Measurements from ENCODE around the gene SGCA.

The SGCA gene

GRCh38 chr17:50213026-50214022 is 47.5 kb downstream of the SGCA start:
- peak; percentile 79 for DNase-seq (ENCODE audit: low read depth, low spot score)
- no peak overlapping the region for H3K4me3 ChIP-seq (ENCODE audit: low read length)

- DNase-seq (ENCODE audit: low read depth, low spot score), result no peak
- H3K4me3 ChIP-seq (ENCODE audit: low read length), result no peak overlapping the region
Observed at GRCh38 chr17:50214976-50215760, 49.4 kb downstream of the SGCA start.

DNA sequence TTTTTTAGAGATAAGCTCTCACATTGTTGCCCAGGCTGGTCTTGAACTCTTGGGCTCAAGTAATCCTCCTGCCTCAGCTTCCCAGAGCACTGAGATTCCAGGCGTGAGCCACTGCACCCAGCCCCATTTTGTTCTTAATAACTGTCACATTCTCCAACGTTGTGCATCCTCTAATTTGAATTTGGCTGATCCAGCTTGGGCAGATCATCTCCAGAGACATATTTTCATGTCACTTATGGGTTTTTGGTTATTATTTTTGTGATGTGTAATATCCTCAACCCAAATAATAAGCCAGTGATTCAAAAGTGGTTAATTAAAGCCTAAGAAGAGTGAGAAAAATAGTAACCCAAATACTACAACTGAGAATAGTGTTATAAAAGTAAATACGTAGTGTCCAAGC is 51.8 kb downstream of the SGCA start:
- H3K4me3 ChIP-seq (ENCODE audit: low read length), result no peak overlapping the region
- no peak for DNase-seq (ENCODE audit: low read depth, low spot score)

GRCh38 chr17:50218071-50218759 is 52.4 kb downstream of the SGCA start:
- no peak for DNase-seq (ENCODE audit: low read depth, low spot score)
- H3K4me3 ChIP-seq (ENCODE audit: low read length), result no peak overlapping the region

DNA sequence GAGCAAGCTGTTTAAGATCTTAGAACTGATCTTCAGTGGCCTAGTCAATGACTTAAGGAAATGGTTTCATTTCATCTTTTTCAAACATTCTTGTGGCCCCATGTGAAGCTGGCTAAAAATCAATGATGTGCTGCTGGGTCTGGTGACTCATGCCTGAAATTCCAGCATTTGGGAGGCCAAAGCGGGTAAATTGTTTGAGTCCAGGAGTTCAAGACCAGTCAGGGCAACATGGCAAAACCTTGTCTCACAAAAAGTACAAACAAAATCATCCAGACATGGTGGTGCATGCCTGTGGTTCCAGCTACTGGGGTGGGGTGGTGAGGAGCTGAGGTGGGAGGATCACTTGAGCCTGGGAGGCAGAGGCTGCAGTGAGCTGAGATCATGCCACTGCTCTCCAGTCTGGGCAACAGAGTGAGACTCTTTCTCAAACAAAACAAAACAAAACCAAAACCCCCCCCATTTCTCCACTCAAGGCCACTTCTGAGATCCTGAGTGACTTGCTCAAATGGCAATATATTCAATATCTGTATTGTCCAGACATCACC is 53.0 kb downstream of the SGCA start:
- H3K4me3 ChIP-seq (ENCODE audit: low read length), result no peak overlapping the region
- no peak for DNase-seq (ENCODE audit: low read depth, low spot score)

DNA sequence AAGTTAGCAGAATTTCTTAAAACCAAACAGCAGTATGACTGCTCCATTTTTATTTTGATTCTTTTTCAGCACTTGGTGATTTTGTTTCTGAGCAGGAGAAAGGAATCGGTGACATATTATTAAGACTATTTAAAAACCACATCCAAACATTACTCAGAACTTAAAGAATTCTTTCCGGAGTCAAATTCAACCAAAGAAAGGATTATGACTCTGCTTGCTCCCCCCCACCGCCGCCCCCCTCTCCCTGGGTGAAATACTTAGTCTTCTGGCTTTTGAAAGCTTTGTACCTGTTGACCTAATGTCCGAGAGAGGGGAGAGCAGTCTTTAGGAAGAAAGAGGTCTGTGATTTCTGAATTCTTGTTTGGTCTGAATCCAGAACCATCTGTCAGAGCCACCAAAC is 53.5 kb downstream of the SGCA start:
- DNase-seq (ENCODE audit: low read depth, low spot score), result no peak
- H3K4me3 ChIP-seq (ENCODE audit: low read length), result no peak overlapping the region

GRCh38 chr17:50219939-50220465 is 54.2 kb downstream of the SGCA start:
- DNase-seq (ENCODE audit: low read depth, low spot score), result no peak
- no peak overlapping the region for H3K4me3 ChIP-seq (ENCODE audit: low read length)

- DNase-seq (ENCODE audit: low read depth, low spot score), result no peak
- no peak overlapping the region for H3K4me3 ChIP-seq (ENCODE audit: low read length)
Observed at GRCh38 chr17:50220811-50221210, 55.0 kb downstream of the SGCA start.

DNA sequence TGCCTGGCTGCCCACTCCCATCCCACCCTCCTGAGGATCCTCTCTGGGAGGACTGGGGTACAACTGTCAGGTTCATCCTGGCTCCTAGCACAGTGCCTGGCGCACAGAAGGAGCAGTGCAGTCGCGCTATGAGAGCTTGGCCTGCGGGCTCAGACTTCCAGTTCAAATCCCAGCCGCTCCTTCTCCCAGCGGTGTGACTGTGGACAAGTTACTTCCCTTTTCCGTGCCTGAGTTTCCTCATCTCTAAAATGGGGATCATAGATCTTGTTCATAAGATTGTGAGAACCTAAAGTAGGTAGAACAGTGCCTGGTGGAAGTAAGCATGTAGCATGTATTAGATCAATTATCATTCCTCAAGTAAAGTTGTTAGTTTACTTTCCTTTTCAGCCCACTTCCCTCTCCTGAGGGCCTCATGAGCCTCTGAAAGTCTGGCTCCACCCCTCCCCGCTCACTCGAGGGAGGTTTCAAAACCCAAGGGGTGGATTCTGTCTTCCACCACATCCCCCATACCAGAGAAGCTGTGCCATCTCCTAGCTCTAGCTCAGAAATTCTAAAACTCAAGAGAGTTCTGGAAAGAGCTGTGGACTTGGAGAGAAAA is 55.6 kb downstream of the SGCA start:
- no peak overlapping the region for H3K4me3 ChIP-seq (ENCODE audit: low read length)
- peak; percentile 71 for DNase-seq (ENCODE audit: low read depth, low spot score)

- DNase-seq (ENCODE audit: low read depth, low spot score), result no peak
Observed at GRCh38 chr17:50221864-50222545, 56.2 kb downstream of the SGCA start.

DNA sequence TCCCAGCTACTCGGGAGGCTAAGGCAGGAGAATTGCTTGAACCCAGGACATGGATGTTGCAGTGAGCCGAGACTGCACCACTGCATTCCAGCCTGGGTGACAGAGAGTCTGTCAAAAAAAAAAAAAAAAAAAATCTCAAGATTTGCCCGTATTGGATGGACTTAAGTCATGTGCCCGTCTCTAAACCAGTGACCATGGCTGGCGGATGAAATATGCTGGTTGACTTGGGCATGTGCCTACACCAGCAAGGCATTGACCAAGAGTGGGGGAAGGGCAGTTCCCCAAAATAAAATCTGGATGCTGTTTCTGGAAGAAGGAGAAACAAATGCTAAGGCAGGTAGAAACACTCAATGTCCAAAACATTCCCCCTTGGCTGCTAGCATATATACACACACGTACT is 57.1 kb downstream of the SGCA start:
- H3K4me3 ChIP-seq (ENCODE audit: low read length), result no peak overlapping the region
- no peak for DNase-seq (ENCODE audit: low read depth, low spot score)

More at GRCh38 chr17:50221864-50222545, 56.2 kb downstream of the SGCA start:
- no peak overlapping the region for H3K4me3 ChIP-seq (ENCODE audit: low read length)
